Mesendoderm (in vitro differentiated cells): ENCODE data around the gene IP6K2.

Experiments used
- DNase-seq: peaks from one replicate; pipeline ENCODE4 v3.0.0; 2013
- H2AK5ac ChIP-seq: 2 replicates; pipeline ENCODE4 v1.6.1; 2013; ENCODE audit warnings: low read length, inconsistent platforms
- H2BK120ac ChIP-seq: 2 replicates; pipeline ENCODE4 v1.6.1; 2013; ENCODE audit warnings: low read depth, mild to moderate bottlenecking, low read length, moderate library complexity, mixed read lengths
- H2BK15ac ChIP-seq: replicated peaks from 2 replicates; pipeline ENCODE4 v1.6.1; 2013; ENCODE audit warnings: low read depth, mild to moderate bottlenecking, moderate library complexity
- H2BK5ac ChIP-seq: 2 replicates; pipeline ENCODE4 v1.6.1; 2013; ENCODE audit warnings: low read length, inconsistent platforms
- H3K18ac ChIP-seq: 2 replicates; pipeline ENCODE4 v1.6.1; 2013; ENCODE audit warnings: mild to moderate bottlenecking, low read length, mixed read lengths
- H3K23ac ChIP-seq: one replicate; pipeline ENCODE4 v1.6.1; 2013; ENCODE audit warnings: low read length
- H3K27ac ChIP-seq: 2 replicates; pipeline ENCODE4 v1.5.1; 2013; ENCODE audit warnings: low read depth, mild to moderate bottlenecking, inconsistent platforms, low read length, moderate library complexity
- H3K27me3 ChIP-seq: 2 replicates; pipeline ENCODE4 v1.6.1; 2013; ENCODE audit warnings: low read length, control low read depth, mild to moderate bottlenecking, inconsistent platforms; ENCODE audit not compliant: insufficient read depth, poor library complexity
- H3K36me3 ChIP-seq: 2 replicates; pipeline ENCODE4 v1.6.1; 2013; ENCODE audit warnings: low read length, inconsistent platforms; ENCODE audit not compliant: control insufficient read depth, insufficient read depth
- H3K4ac ChIP-seq: one replicate; pipeline ENCODE4 v1.6.1; 2013; ENCODE audit warnings: low read depth, mild to moderate bottlenecking, low read length, moderate library complexity
- H3K4me1 ChIP-seq: 2 replicates; pipeline ENCODE4 v1.6.1; 2013; ENCODE audit warnings: low read depth, low read length, inconsistent platforms; ENCODE audit not compliant: control insufficient read depth
- H3K4me2 ChIP-seq: 2 replicates; pipeline ENCODE4 v1.6.1; 2013; ENCODE audit warnings: low read length
- H3K4me3 ChIP-seq: 2 replicates; pipeline ENCODE4 v1.5.1; 2013; ENCODE audit warnings: mild to moderate bottlenecking, low read length
- H3K56ac ChIP-seq: one replicate; pipeline ENCODE4 v1.6.1; 2013; ENCODE audit warnings: low read length
- H3K79me1 ChIP-seq: 2 replicates; pipeline ENCODE4 v1.6.1; 2013; ENCODE audit warnings: low read length, inconsistent platforms
- H3K79me2 ChIP-seq: 2 replicates; pipeline ENCODE4 v1.6.1; 2013; ENCODE audit warnings: mild to moderate bottlenecking, low read length; ENCODE audit not compliant: control insufficient read depth, insufficient read depth
- H3K9ac ChIP-seq: 2 replicates; pipeline ENCODE4 v1.6.1; 2013; ENCODE audit warnings: low read length, inconsistent platforms
- H4K5ac ChIP-seq: one replicate; pipeline ENCODE4 v1.6.1; 2013; ENCODE audit warnings: low read length
- H4K8ac ChIP-seq: one replicate; pipeline ENCODE4 v1.6.1; 2013; ENCODE audit warnings: low read depth, mild to moderate bottlenecking, control low read depth, low read length, moderate library complexity
- WGBS: extraction: QIAGEN DNeasy Blood & Tissue Kit; methylation state at CpG from one replicate; pipeline ENCODE4 v1.1.7; 2013; ENCODE audit warnings: low lambda C conversion rate, missing lambda C conversion rate; ENCODE audit not compliant: insufficient coverage; ENCODE audit errors: extremely low coverage; 5-methylcytosine and 5-hydroxymethylcytosine counted together

The IP6K2 gene

DNA sequence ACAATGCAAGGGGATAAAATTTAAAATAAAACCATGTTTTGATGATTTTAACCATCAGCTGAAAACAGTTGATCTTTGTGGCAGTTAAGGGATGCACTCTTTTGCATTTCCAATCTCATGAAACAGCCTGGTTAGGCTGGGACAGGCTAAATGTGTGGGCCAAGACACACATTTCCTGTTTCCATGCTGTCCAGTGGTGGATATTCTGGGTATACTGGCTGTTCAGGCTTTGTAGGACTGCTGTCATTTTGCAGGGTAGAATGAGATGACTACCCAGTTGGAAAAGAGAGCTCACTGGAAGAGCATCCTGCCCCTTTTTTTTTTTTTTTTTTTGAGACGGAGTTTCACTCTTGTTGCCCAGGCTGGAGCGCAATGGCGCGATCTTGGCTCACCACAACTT is 42.0 kb upstream of the IP6K2 start:
- H3K79me1 ChIP-seq: no peaks in the 10 kb centered on the region
- no peaks in the 10 kb centered on the region for H3K36me3 ChIP-seq
- H3K27me3 ChIP-seq: no peaks in the 10 kb centered on the region
- H4K8ac ChIP-seq: no peak overlapping the region
- no peak overlapping the region for H3K56ac ChIP-seq
- H3K23ac ChIP-seq: no peak overlapping the region
- no CpG with 5 or more reads among the region's 4 CpGs for WGBS
- H3K4ac ChIP-seq: no peak overlapping the region
- H3K4me2 ChIP-seq: no peak overlapping the region
- H3K18ac ChIP-seq: no peak overlapping the region
- H4K5ac ChIP-seq: no peak overlapping the region
- no peak overlapping the region for H2BK15ac ChIP-seq
- no peak overlapping the region for H2BK120ac ChIP-seq
- no peak overlapping the region for H3K4me3 ChIP-seq
- no peaks in the 10 kb centered on the region for H3K79me2 ChIP-seq
- H3K4me1 ChIP-seq: no peaks in the 10 kb centered on the region
- H2BK5ac ChIP-seq: no peak overlapping the region
- no peak overlapping the region for H2AK5ac ChIP-seq
- DNase-seq: no peak
- no peak overlapping the region for H3K9ac ChIP-seq
- H3K27ac ChIP-seq: no peak overlapping the region

DNA sequence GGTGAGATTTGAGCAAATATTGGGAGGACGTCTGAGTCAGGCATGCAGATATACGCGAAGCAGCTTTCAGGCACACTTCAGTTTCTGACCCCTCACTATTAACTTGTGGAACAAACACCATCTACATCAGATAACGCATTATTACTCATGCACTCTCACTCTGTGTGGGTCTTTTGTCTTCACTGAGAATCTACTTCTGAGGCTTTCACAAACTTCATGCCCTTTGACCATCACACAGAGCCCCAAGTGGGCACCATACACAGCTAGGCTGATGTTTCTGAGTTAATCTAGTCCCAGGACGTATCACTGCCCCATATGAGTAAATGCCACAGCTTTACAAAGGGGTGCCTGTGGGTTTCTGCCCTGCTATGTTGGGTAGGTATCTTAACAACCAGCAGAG is 39.6 kb upstream of the IP6K2 start:
- no peak overlapping the region for H3K18ac ChIP-seq
- no peaks in the 10 kb centered on the region for H3K27me3 ChIP-seq
- H3K9ac ChIP-seq: no peak overlapping the region
- no peaks in the 10 kb centered on the region for H3K36me3 ChIP-seq
- no peak overlapping the region for H3K56ac ChIP-seq
- H2BK15ac ChIP-seq: no peak overlapping the region
- H3K79me1 ChIP-seq: no peaks in the 10 kb centered on the region
- no CpG with 5 or more reads among the region's 5 CpGs for WGBS
- no peak overlapping the region for H3K4me3 ChIP-seq
- no peak overlapping the region for H3K4ac ChIP-seq
- no peak overlapping the region for H4K8ac ChIP-seq
- H3K27ac ChIP-seq: no peak overlapping the region
- H3K4me1 ChIP-seq: no peaks in the 10 kb centered on the region
- no peak overlapping the region for H2BK120ac ChIP-seq
- H3K23ac ChIP-seq: no peak overlapping the region
- H4K5ac ChIP-seq: no peak overlapping the region
- no peak for DNase-seq
- H3K4me2 ChIP-seq: no peak overlapping the region
- H2AK5ac ChIP-seq: no peak overlapping the region
- H2BK5ac ChIP-seq: no peak overlapping the region
- H3K79me2 ChIP-seq: no peaks in the 10 kb centered on the region

DNA sequence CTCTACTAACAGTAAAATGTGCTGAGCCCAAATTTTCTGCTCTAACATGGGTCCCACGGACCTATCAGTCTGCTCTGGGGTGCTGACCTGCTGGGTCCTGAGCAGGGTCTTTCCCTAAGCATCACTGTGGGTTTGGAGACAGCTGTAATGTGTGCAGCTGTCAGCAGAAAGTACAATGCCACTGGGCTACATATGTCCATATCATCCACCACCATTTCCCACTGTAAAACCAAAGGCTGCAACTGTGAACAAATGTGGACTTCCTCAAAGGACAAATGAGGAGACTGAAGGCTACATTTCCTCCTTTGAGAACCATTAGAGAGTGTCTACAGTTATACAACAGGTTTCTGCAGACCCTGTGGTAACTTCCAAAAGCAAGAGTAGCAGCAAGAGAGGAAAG is 33.8 kb upstream of the IP6K2 start:
- no peak overlapping the region for H3K27ac ChIP-seq
- H4K5ac ChIP-seq: no peak overlapping the region
- H3K9ac ChIP-seq: no peak overlapping the region
- no peak overlapping the region for H2BK15ac ChIP-seq
- H3K56ac ChIP-seq: no peak overlapping the region
- H3K4me1 ChIP-seq: no peaks in the 10 kb centered on the region
- peaks cover 2% of the 10 kb centered on the region for H3K36me3 ChIP-seq
- H2BK120ac ChIP-seq: no peak overlapping the region
- no peak overlapping the region for H4K8ac ChIP-seq
- H3K27me3 ChIP-seq: no peaks in the 10 kb centered on the region
- DNase-seq: no peak
- H3K4ac ChIP-seq: no peak overlapping the region
- H3K23ac ChIP-seq: no peak overlapping the region
- WGBS: no CpG with 5 or more reads among the region's 1 CpG
- no peak overlapping the region for H2AK5ac ChIP-seq
- no peak overlapping the region for H3K18ac ChIP-seq
- no peaks in the 10 kb centered on the region for H3K79me2 ChIP-seq
- H3K4me3 ChIP-seq: no peak overlapping the region
- no peak overlapping the region for H3K4me2 ChIP-seq
- H3K79me1 ChIP-seq: no peaks in the 10 kb centered on the region
- H2BK5ac ChIP-seq: no peak overlapping the region

DNA sequence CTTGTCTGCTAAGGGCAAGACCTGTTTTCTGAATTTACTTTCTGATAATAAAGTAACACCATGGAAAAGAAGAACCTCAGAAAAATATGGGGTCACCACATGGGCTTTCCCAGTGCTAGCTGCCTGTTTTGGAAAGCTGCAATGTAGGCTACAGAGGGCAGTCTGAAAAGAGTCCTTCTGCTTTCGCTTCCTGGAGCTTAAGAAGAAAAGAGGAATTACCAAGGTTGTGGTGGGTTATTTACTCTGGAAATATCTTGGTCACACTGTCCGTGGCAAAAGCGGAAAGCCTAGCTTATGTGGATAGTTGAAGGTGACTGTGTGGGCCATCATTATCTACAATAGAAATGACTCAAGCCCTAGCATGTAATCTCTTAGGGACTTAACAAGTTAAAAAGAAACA is 31.7 kb upstream of the IP6K2 start:
- H3K4me1 ChIP-seq: no peaks in the 10 kb centered on the region
- no CpG with 5 or more reads among the region's 3 CpGs for WGBS
- no peak overlapping the region for H3K27ac ChIP-seq
- H2BK15ac ChIP-seq: no peak overlapping the region
- H3K79me2 ChIP-seq: no peaks in the 10 kb centered on the region
- peaks cover 2% of the 10 kb centered on the region for H3K36me3 ChIP-seq
- H3K4me3 ChIP-seq: no peak overlapping the region
- H3K79me1 ChIP-seq: no peaks in the 10 kb centered on the region
- no peak overlapping the region for H3K18ac ChIP-seq
- no peak overlapping the region for H3K56ac ChIP-seq
- no peaks in the 10 kb centered on the region for H3K27me3 ChIP-seq
- H3K23ac ChIP-seq: no peak overlapping the region
- H2BK5ac ChIP-seq: no peak overlapping the region
- DNase-seq: no peak
- H3K4ac ChIP-seq: no peak overlapping the region
- no peak overlapping the region for H2BK120ac ChIP-seq
- no peak overlapping the region for H4K5ac ChIP-seq
- no peak overlapping the region for H4K8ac ChIP-seq
- H2AK5ac ChIP-seq: no peak overlapping the region
- no peak overlapping the region for H3K9ac ChIP-seq
- no peak overlapping the region for H3K4me2 ChIP-seq

DNA sequence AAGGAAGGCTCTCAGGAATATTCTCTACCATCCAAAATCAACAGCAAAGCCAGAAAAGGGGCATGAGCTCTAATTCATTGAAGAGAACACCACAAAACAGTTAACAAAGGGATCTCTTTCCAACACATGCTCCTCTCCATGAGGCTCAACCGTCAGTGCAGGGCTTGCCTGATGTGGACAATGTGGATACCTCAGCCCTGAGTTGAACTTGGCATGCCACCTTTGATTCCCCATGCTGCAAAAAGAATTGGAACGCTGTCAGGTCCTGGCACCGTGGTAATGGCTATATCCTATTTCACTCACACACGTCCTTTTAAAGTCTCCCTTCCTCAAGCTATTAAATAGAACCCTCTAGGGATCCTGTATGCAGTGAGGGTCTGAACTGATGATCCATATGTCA is 30.7 kb upstream of the IP6K2 start:
- Histone ChIP-seq H4K5ac (no peak overlapping the region), H2BK120ac (no peak overlapping the region), H3K4me3 (no peak overlapping the region), H3K18ac (no peak overlapping the region), H2BK15ac (no peak overlapping the region), H3K4ac (no peak overlapping the region), H3K4me2 (no peak overlapping the region), H3K36me3 (peaks cover 2% of the 10 kb centered on the region), H4K8ac (no peak overlapping the region), H3K4me1 (no peaks in the 10 kb centered on the region), H2AK5ac (no peak overlapping the region), H3K27me3 (no peaks in the 10 kb centered on the region), H3K9ac (no peak overlapping the region), H3K27ac (no peak overlapping the region), H3K23ac (no peak overlapping the region), H3K56ac (no peak overlapping the region), H3K79me1 (no peaks in the 10 kb centered on the region), H3K79me2 (no peaks in the 10 kb centered on the region), H2BK5ac (no peak overlapping the region)
- DNase-seq: no peak
- WGBS: no CpG with 5 or more reads among the region's 4 CpGs

DNA sequence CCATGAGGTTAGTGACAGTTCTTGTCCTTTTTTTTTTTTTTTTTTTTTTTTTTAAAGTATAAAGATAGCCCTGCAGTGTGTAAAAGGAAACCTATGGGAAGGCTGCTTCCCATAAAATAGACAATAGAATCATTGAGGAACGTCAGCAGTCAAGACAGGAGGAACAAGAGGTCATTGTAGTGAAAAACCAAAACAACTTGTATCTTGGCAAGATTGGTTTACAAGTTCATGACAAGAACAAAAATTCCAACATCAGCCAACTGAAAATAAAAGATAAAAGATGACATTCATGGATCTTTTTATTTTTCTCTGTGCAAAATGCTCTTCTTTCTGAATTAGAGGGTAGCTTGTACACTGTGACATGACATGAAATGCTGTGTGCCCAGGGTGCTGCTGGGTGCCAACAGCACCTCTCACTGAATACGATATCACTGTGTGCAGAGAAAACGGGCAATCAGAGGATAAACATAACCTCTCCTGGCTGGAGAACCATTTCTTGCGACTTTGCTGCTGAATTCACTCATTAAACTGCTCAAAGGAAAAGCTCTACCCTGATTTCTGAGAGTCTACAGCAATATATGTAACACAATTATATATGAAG is 30.1 kb upstream of the IP6K2 start:
- DNase-seq: no peak
- Histone ChIP-seq H4K8ac (no peak overlapping the region), H3K27me3 (no peaks in the 10 kb centered on the region), H3K79me2 (no peaks in the 10 kb centered on the region), H3K9ac (no peak overlapping the region), H3K4me3 (no peak overlapping the region), H2BK5ac (no peak overlapping the region), H3K56ac (no peak overlapping the region), H3K79me1 (no peaks in the 10 kb centered on the region), H3K4me2 (no peak overlapping the region), H2AK5ac (no peak overlapping the region), H4K5ac (no peak overlapping the region), H2BK15ac (no peak overlapping the region), H3K23ac (no peak overlapping the region), H3K27ac (no peak overlapping the region), H3K4me1 (no peaks in the 10 kb centered on the region), H3K18ac (no peak overlapping the region), H3K4ac (no peak overlapping the region), H2BK120ac (no peak overlapping the region), H3K36me3 (peaks cover 2% of the 10 kb centered on the region)
- WGBS: no CpG with 5 or more reads among the region's 4 CpGs
